UCSD-AML1 (cell line): ENCODE results near the gene IL18RAP.
A peak's percentile ranks its signal among the peaks of the same experiment; 100 is the strongest.

Experiments
- DNase-seq: peaks from one replicate; lab custom pipeline; 2025; ENCODE audit not compliant: unreplicated experiment; lab: John Stamatoyannopoulos, UW

The IL18RAP gene

GRCh38 chr2:102422910-102423309, at the start of gene IL18RAP:
Gene IL18RAP, plus strand, starts transcription at chr2:102423160. Its CDS starts 118 bp downstream, at chr2:102423278.
- DNase-seq, result no peak

- no peak for DNase-seq
Observed at GRCh38 chr2:102376052-102376591, 46.8 kb upstream of the IL18RAP start.

DNA sequence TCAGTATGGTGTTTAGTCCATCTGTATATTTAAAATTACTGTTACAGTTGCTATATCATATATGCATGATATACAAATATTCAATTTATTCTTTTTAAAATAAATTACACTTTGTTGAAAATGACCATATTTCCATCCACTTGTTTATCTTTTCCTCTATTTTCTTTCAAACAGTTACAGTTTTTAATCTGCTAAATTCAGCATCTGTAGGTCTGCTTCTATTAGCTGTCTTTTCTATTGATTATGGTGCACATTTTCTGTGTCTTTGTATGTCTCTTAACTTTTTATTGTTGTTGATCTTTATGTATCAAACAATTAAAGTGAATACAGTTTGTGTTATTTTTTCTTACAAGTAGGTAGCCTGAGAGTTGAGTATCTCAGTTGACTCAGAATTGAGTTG, 39.2 kb upstream of the IL18RAP start:
- no peak for DNase-seq

DNA sequence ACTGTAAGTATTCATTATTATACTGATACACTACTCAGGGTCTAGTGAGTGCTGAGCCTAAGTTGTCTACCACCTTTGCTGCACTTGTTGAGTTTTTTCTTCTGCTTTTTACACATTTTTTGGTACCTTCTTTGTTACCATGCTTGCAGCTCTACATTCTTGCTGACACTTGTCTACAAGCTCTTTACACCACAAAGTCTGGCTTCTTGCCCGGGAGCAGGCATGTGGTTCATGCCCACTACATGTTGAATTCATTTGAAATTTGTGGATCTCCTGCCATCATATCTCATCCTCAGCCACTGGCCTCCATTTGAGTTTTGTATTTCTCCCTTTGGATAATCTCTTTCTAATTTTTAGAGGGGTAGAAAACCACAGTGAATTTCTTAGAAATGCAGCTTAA, 37.4 kb upstream of the IL18RAP start:
- DNase-seq, result no peak

DNA sequence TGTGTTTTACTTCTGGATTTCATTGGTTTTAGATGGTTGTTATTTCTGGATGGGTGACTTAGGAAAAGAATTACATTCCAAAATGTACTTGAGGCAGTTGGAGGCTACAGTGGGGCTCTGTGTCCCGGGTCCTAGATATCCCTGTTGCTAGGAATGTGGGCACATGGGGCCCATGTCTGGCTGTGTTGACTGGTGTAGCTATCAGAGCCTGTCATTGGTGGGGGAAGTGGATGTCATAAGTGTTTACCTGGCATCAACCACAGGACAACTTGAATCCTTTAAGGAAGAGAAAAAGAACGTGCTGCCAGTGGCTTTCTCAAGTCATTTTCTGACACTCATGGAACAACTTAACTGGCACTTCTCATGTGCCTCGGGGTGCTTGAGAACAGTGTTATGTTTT, 37.0 kb upstream of the IL18RAP start:
- no peak for DNase-seq

DNA sequence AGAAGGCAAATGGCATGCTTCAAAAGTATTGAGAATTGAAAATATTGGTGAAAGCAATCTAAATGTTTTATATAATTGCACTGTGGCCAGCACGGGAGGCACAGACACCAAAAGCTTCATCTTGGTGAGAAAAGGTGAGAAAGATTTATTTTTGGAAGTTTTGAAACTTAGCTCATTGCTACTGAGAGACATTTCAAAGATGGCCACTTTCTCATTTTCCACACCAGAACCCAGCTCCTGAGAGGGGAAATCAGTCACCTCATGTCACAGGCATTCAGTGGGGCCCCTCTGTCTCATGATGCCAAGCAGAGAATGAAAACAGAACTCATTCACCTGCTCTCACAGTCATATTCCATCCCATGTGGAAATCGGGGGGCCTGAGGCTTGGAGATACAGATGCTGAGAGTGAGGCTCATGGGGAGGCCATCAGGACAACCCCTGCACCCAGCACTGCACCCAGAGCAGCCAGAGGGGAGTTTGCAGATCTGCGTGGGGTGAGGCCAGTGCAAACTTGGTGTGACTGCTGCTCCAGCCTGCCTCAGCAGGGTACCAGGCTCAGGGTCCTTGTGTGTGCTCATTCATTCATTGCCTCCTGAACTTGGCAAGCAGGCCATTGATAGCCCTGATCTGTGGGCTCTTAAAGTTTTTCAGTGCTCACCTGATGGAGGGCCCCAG, 36.0 kb upstream of the IL18RAP start:
- DNase-seq, result no peak

DNA sequence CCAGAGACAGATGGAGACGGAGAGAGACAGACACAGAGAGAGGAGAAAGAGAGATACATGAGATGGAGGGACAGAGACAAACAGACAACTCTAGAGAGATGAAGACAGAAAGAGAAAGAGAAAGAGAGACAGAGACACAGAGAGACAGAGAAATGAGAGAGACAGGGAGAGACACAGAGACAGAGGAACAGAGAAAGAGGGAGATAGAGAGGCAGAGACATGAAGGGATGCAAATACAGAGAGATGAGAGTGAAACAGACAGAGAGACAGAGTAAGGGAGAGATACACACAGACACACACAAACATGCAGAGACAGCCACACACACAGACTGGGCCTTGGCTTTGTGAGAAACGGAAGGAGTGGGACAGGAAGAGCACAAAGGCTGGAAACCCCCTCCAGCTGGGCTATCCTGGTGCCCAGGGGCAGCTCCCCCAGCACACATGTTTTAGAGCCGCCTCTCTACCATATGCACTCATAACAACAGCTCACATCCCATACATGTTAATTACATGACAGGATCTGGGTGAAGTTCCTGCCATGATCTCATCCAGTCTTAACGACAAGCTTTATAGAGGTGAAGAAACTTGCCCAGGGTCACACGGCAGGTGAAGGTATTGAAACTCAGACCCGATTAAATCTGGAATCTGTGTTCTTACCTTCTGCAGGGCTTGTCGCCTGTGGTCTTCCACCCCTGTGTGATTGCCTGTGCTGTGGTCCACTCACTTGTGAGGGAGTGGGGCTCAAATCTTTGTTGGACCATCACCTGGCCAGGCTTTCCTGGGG, 35.0 kb upstream of the IL18RAP start:
- no peak for DNase-seq

GRCh38 chr2:102391565-102391964, 31.4 kb upstream of the IL18RAP start:
- DNase-seq, result no peak

GRCh38 chr2:102392096-102392495, 30.9 kb upstream of the IL18RAP start:
- DNase-seq, result no peak

DNA sequence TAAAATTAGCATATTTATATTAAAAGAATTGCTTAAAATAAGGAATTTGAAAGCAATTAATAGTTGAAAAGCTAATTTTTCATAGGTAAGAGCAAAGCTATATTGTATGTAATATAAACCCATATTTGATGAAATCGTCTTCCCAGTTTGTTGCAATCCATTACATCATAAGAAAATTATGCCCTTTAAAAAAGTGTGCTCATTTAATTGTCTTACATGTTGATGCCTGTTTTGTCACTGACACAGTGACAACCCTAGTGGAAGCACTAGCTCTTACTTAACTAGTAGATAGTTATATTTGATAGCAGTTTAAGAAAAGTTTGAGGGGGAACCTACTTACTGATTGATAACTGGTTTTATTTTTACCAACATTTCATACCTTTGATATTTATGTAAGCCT, 30.0 kb upstream of the IL18RAP start:
- no peak for DNase-seq

GRCh38 chr2:102396012-102396411, 26.9 kb upstream of the IL18RAP start:
- no peak for DNase-seq

DNA sequence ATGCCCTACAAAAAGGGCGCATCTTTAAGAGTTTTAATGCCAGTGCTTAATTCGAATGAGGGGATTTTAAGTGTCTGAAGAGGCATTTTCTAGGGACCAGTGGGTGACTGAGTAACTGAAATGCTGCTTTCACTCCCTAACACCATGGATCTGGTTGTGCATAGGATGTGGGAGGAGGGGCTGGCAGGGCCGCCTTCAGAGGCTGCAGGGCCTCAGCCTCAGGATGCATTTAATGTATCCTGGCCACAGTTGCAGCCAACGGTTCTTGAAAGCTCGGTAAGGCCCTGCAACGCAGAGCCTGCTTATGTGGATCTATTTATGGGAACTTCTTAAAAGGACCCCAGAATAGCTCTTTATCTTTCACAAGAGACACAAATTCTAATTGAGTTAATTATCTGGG, 25.8 kb upstream of the IL18RAP start:
- peak; percentile 32 for DNase-seq

- DNase-seq, result no peak
Observed at GRCh38 chr2:102399499-102400141, 23.3 kb upstream of the IL18RAP start.

DNA sequence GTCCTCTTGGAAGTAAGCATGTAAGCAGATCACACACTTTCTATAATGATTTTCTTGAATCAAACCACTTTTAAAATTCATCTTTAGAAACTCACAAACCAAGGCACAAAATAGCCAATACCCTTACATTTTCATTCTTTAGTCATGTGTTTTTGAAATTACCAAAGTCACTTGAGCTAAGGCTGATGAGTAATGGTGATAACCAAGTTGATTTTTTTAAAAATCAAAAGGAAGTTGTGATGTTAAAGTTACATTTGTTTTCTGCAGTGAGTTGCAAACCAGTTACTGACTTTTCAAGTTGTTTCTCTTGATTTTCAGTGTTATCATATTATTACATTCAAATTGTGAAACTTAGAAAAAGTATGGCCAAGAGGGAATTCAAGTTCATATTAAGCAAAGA, 21.5 kb upstream of the IL18RAP start:
- DNase-seq, result no peak

GRCh38 chr2:102401865-102402264, 21.1 kb upstream of the IL18RAP start:
- DNase-seq, result no peak

DNA sequence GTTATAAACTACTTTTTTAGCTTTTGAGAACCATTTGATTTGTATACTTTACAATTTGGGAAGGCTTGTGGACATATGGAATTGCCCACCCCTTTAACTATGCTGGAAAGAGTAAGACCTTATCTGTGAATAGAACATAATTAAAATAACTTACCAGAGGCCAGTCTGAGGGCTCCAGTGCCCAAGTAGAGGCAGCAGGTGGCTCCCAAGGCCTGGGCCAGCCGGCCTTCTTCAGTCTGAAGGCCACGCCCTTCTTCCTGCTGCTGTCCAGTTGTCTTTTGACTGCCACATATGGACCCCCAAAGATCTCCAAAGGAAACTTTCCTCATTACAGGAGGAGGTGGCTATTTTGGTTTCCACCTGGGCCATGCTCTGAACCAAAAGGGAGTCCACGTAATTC, 12.0 kb upstream of the IL18RAP start:
- DNase-seq, result no peak

DNA sequence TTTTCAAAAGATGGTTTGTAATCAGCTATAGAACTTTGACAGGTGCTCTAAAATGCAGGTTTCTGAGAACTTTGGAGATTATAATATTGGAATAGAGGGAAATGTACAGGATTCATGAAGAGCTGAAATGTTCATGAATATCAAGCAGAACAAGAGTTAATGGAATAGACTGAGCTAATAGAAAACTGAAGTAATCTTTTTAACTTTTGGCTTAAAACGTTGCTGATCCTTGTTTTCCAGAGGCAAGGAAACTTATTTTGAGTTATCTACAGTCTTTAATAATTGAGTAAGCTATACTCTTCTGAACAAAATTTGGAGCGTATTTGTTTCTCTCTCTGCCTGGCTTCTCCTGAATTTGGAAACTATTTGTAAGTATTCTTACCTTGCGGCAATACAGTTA, 10.8 kb upstream of the IL18RAP start:
- DNase-seq, result no peak

DNA sequence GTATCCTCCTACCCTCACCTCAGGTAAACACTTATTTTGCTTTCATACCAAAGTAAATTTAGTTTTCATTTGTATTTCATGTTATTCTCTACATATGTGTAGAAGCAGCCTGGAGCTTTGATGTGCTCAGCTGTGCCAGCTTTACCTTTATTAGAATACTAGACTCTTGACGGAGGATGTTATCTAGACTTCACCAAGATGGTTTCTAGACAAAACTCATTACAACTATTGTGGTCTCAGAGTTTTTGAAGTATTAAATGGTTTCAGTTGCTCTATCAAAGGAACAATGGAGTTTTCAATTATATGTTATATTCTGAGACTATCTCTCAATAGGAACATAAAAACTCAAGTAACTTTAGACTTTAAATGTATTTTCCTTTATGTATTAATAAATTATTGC, 5.0 kb upstream of the IL18RAP start:
- DNase-seq, result no peak

DNA sequence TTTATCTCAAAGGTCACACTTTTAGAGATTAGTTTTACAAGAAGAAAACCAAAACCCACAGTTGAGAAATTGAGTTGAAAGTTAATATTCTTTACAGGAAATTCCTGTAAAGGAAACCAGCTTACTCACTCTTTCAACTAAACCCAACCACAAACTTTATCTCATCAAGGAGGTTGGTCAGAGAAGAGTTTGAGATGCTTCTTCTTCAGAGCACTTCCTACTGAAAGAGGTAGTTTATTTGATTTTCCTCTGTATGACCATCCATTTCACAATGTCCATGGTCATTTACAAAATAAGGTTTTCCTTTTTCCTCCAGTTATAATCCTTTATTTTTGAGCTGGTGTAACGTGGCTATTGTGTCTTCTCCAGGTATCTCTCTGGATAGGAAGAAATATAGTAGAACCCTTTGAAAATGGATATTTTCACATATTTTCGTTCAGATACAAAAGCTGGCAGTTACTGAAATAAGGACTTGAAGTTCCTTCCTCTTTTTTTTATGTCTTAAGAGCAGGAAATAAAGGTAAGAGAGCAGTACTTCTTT, 4.5 kb upstream of the IL18RAP start:
- DNase-seq, result no peak

- DNase-seq, result no peak
Observed at GRCh38 chr2:102420290-102420689, 2.7 kb upstream of the IL18RAP start.

DNA sequence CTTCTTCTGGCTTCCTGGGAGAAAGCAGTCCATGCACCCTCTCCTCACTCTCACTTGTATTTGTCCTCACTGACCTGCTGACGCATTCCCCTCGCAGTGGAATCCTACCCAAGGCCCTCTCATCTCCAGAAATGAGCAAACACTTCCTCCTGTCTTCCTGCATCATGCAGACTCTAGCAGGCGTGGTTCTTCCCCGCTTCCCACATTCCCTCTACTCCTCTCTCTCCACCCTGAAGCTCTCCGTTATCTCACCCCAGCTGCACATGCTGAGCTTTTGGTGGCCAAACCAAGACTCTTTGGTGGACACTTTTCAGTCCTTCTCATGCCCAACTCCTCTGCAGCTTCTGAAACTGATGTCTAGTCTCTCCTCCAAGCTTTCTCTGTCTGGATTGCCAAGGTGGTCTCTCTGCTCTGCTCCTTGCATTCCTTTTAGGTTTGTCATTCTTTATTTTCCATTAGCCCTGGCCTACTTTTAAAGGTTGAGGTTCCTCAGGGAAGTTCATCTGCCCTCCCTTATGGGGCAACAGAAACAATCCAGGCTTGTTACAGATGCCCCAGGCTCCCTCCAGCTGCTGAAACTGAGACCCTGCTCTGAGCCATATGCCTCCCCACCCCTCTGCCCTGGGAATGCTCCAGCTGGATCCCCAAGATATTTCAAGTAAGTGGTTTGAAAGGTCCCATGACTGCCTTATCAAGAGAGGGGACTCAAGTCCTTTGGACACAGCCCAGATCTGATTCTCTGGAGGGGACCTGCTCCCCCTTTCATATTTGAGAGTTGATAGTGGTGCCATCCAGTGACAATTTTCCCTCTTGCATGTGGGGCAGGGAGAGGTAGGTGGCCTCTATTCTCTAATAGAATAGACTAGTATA, 835 bp upstream of the IL18RAP start:
- no peak for DNase-seq
